EL (cell line): ENCODE results near the gene GLDC.
A peak's percentile ranks its signal among the peaks of the same experiment; 100 is the strongest.

ENCODE experiments used
- DNase-seq: peaks from one replicate; pipeline ENCODE4 v3.0.0-alpha.2; 2016

GLDC gene

GRCh38 chr9:6616951-6617602 is 28.5 kb downstream of the GLDC start:
- no peak for DNase-seq

- DNase-seq = no peak
Observed at GRCh38 chr9:6614489-6614888, 31.0 kb downstream of the GLDC start.

- no peak for DNase-seq
Observed at GRCh38 chr9:6611865-6612264, 33.7 kb downstream of the GLDC start.

- no peak for DNase-seq
Observed at GRCh38 chr9:6610073-6610472, 35.5 kb downstream of the GLDC start.

GRCh38 chr9:6609497-6610016 is 36.0 kb downstream of the GLDC start:
- DNase-seq = no peak

- no peak for DNase-seq
Observed at GRCh38 chr9:6605202-6605601, 40.3 kb downstream of the GLDC start.

GRCh38 chr9:6600426-6600825 is 45.1 kb downstream of the GLDC start:
- no peak for DNase-seq

GRCh38 chr9:6600006-6600405 is 45.5 kb downstream of the GLDC start:
- no peak for DNase-seq

GRCh38 chr9:6598249-6598725 is 47.2 kb downstream of the GLDC start:
- DNase-seq = no peak

GRCh38 chr9:6592791-6593190 is 52.7 kb downstream of the GLDC start:
- DNase-seq = no peak

- DNase-seq = no peak
Observed at GRCh38 chr9:6592231-6592630, 53.3 kb downstream of the GLDC start.

GRCh38 chr9:6590772-6591384 is 54.7 kb downstream of the GLDC start:
- no peak for DNase-seq

GRCh38 chr9:6590334-6590733 is 55.2 kb downstream of the GLDC start:
- no peak for DNase-seq

- DNase-seq = peak; percentile 21
Observed at GRCh38 chr9:6584881-6585597, 60.5 kb downstream of the GLDC start.

- no peak for DNase-seq
Observed at GRCh38 chr9:6581253-6581652, 64.3 kb downstream of the GLDC start.

- DNase-seq = no peak
Observed at GRCh38 chr9:6579613-6580012, 65.9 kb downstream of the GLDC start.

- no peak for DNase-seq
Observed at GRCh38 chr9:6576987-6577386, 68.5 kb downstream of the GLDC start.

GRCh38 chr9:6575324-6576034 is 70.0 kb downstream of the GLDC start:
- no peak for DNase-seq

- DNase-seq = peak; percentile 91
Observed at GRCh38 chr9:6567140-6567591, 78.4 kb downstream of the GLDC start.

- DNase-seq = peak; percentile 98
Observed at GRCh38 chr9:6566409-6567139, 79.0 kb downstream of the GLDC start.

GRCh38 chr9:6565312-6565711 is 80.2 kb downstream of the GLDC start:
- DNase-seq = no peak

GRCh38 chr9:6564868-6565267 is 80.7 kb downstream of the GLDC start:
- no peak for DNase-seq
